HG03045 (cell line): ENCODE data around the gene CSAD.
"Not testable (repeated sequence)": the region's sequence is repeated elsewhere in the genome, so short reads cannot be mapped to it uniquely, and the experiment has no call there.

Experiments used
- ATAC-seq: cut with Tn5 transposase; IDR thresholded peaks from one replicate; pipeline ENCODE4 v1.9.1; 2021; ENCODE audit warnings: mild to moderate bottlenecking, moderate library complexity; ENCODE audit not compliant: unreplicated experiment

CSAD gene

GRCh38 chr12:53147653-53148052 lies 33.1 kb downstream of the CSAD start:
- ATAC-seq = no peak

- ATAC-seq = no peak
Observed at GRCh38 chr12:53147181-53147580, 33.5 kb downstream of the CSAD start.

- ATAC-seq = no peak
Observed at GRCh38 chr12:53145383-53146260, 35.1 kb downstream of the CSAD start.

GRCh38 chr12:53143355-53143754 lies 37.4 kb downstream of the CSAD start:
- ATAC-seq = no peak

- ATAC-seq = no peak
Observed at GRCh38 chr12:53133722-53134121, 47.0 kb downstream of the CSAD start.

- no peak for ATAC-seq
Observed at GRCh38 chr12:53131844-53132243, 48.9 kb downstream of the CSAD start.

GRCh38 chr12:53128780-53129569 lies 51.8 kb downstream of the CSAD start:
- no peak for ATAC-seq

- no peak for ATAC-seq
Observed at GRCh38 chr12:53127169-53127568, 53.6 kb downstream of the CSAD start.

- no peak for ATAC-seq
Observed at GRCh38 chr12:53124352-53124723, 56.4 kb downstream of the CSAD start.

GRCh38 chr12:53123578-53124351 lies 57.0 kb downstream of the CSAD start:
- no peak for ATAC-seq

GRCh38 chr12:53122961-53123468 lies 57.7 kb downstream of the CSAD start:
- ATAC-seq = no peak

- no peak for ATAC-seq
Observed at GRCh38 chr12:53120685-53121525, 59.8 kb downstream of the CSAD start.

GRCh38 chr12:53118751-53119300 lies 61.9 kb downstream of the CSAD start:
- no peak for ATAC-seq

- no peak for ATAC-seq
Observed at GRCh38 chr12:53115891-53116648, 64.7 kb downstream of the CSAD start.

GRCh38 chr12:53115112-53115890 lies 65.4 kb downstream of the CSAD start:
- ATAC-seq = no peak

GRCh38 chr12:53113951-53114350 lies 66.8 kb downstream of the CSAD start:
- no peak for ATAC-seq

GRCh38 chr12:53113136-53113705 lies 67.5 kb downstream of the CSAD start:
- ATAC-seq = no peak

GRCh38 chr12:53112431-53112830 lies 68.3 kb downstream of the CSAD start:
- ATAC-seq = not testable (repeated sequence)
